Measurements from ENCODE around the gene MECP2.

DNA sequence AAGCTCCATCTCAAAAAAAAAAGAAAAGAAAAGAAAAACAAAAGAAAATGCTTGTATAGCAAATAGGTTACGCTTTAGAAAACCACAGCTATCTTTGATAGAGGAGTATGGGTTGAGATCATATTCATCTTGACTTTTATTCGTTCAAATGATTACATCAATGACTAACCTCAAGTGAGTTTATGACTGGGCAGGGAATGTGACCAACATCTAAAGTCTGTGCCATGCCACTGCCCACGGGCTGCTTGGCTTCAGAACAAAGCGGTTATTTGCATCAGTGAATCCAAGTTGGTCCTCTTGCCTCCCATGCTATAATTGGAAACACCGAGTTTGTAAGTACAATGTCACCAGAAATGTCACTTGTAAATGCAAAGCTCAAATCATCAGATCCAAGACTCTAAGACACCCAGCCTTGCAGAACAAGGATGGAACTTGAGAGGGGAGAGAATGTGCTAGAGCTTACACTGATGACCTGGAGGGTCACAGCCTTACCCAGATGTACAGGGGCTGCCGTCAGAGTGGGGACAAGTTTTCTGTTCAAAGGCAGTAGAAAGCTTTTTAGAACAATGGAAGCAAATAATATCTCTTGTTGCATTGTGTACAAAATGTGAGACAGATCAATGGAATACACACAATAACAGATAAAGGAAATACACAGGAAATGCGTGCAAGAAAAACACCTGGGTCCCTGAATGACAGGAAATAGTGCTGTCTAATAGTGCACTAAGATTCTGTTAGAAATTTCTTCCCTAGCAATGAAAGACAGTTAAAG, 38.1 kb upstream of the MECP2 start:
- no peak for TF ChIP-seq POLR2A (IDR thresholded peaks at IDR 0.05)
- TF ChIP-seq, protein P1, sequence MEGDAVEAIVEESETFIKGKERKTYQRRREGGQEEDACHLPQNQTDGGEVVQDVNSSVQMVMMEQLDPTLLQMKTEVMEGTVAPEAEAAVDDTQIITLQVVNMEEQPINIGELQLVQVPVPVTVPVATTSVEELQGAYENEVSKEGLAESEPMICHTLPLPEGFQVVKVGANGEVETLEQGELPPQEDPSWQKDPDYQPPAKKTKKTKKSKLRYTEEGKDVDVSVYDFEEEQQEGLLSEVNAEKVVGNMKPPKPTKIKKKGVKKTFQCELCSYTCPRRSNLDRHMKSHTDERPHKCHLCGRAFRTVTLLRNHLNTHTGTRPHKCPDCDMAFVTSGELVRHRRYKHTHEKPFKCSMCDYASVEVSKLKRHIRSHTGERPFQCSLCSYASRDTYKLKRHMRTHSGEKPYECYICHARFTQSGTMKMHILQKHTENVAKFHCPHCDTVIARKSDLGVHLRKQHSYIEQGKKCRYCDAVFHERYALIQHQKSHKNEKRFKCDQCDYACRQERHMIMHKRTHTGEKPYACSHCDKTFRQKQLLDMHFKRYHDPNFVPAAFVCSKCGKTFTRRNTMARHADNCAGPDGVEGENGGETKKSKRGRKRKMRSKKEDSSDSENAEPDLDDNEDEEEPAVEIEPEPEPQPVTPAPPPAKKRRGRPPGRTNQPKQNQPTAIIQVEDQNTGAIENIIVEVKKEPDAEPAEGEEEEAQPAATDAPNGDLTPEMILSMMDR (IDR thresholded peaks at IDR 0.05): no peak
- TF ChIP-seq POLR2AphosphoS5 (IDR thresholded peaks at IDR 0.05): no peak
- no peak for TF ChIP-seq EP300 (IDR thresholded peaks at IDR 0.05)

All from suprapubic skin (tissue), 4 donors.